ENCODE measurements around the gene ATP8B1. TPM values are rescaled to one million over a fixed set of nuclear protein-coding genes. Genes with fewer than 3 reads are reported as not detected.
A peak's percentile ranks its signal among the peaks of the same experiment; 100 is the strongest.

ATP8B1 gene
- total and polyA plus RNA-seq, 2 donors (not counting 1 experiment from before 2014, with no cell fraction given): 109 to 125 TPM

GRCh38 chr18:57619876-57620275, 183.2 kb downstream of the ATP8B1 start:
- peak overlapping the region; percentile 9 for H3K4me2 ChIP-seq (ENCODE audit: extremely low read depth, insufficient read depth, low read length)
- H4K20me1 ChIP-seq (ENCODE audit: control insufficient read depth, extremely low read depth, insufficient read depth, low read length): no peaks in the 10 kb centered on the region

GRCh38 chr18:57618910-57619309, 184.2 kb downstream of the ATP8B1 start:
- Histone ChIP-seq H3K4me1 (ENCODE audit: control insufficient read depth, extremely low read depth, insufficient read depth, low read length) (no peaks in the 10 kb centered on the region), H3K9me3 (ENCODE audit: control insufficient read depth, insufficient read depth, low read depth, low read length) (no peaks in the 10 kb centered on the region), H3K27ac (ENCODE audit: insufficient read depth, low read length) (no peak overlapping the region), H3K27me3 (ENCODE audit: control insufficient read depth, insufficient read depth, low read length) (no peaks in the 10 kb centered on the region), H3K4me2 (ENCODE audit: extremely low read depth, insufficient read depth, low read length) (no peak overlapping the region), H3K4me3 (replicated peaks in 1 of 4; ENCODE audit: control extremely low read depth in 1 of 4, insufficient read depth in 1 of 4, low read depth in 3 of 4, low read length in 4 of 4) (no peak overlapping the region), H3K9ac (ENCODE audit: insufficient read depth, low read length) (no peak overlapping the region), H3K79me2 (ENCODE audit: control insufficient read depth, insufficient read depth, low read length) (peaks cover 31% of the 10 kb centered on the region), H2AFZ (ENCODE audit: low read length) (no peak overlapping the region), H4K20me1 (ENCODE audit: control insufficient read depth, extremely low read depth, insufficient read depth, low read length) (no peaks in the 10 kb centered on the region), H3K36me3 (ENCODE audit: control insufficient read depth, insufficient read depth, low read length) (peaks cover 4% of the 10 kb centered on the region)
- DNase-seq (ENCODE audit: low read depth in 2 of 2): no peak
- TF ChIP-seq CTCF (conservative IDR thresholded peaks at IDR 0.05 in 1 of 2, IDR thresholded peaks at IDR 0.05 in 1 of 2; ENCODE audit: low read depth in 1 of 2, low read length in 2 of 2) (no peak), EZH2 (IDR thresholded peaks at IDR 0.05; ENCODE audit: low read length, missing control alignments) (no peak)

More at GRCh38 chr18:57619876-57620275, 183.2 kb downstream of the ATP8B1 start:
- Histone ChIP-seq H3K4me3 (replicated peaks in 1 of 4; ENCODE audit: control extremely low read depth in 1 of 4, insufficient read depth in 1 of 4, low read depth in 3 of 4, low read length in 4 of 4) (peak overlapping the region in 2 of 4 experiments; percentile 88 to 96), H2AFZ (ENCODE audit: low read length) (no peak overlapping the region), H3K9me3 (ENCODE audit: control insufficient read depth, insufficient read depth, low read depth, low read length) (no peaks in the 10 kb centered on the region), H3K36me3 (ENCODE audit: control insufficient read depth, insufficient read depth, low read length) (peaks cover 2% of the 10 kb centered on the region), H3K79me2 (ENCODE audit: control insufficient read depth, insufficient read depth, low read length) (peaks cover 31% of the 10 kb centered on the region), H3K4me1 (ENCODE audit: control insufficient read depth, extremely low read depth, insufficient read depth, low read length) (no peaks in the 10 kb centered on the region), H3K27me3 (ENCODE audit: control insufficient read depth, insufficient read depth, low read length) (no peaks in the 10 kb centered on the region), H3K27ac (ENCODE audit: insufficient read depth, low read length) (no peak overlapping the region), H3K9ac (ENCODE audit: insufficient read depth, low read length) (no peak overlapping the region)
- peak in 1 of 2 donors; percentile 28 for DNase-seq (ENCODE audit: low read depth in 2 of 2)
- TF ChIP-seq CTCF (conservative IDR thresholded peaks at IDR 0.05 in 1 of 2, IDR thresholded peaks at IDR 0.05 in 1 of 2; ENCODE audit: low read depth in 1 of 2, low read length in 2 of 2): no peak
- no peak for TF ChIP-seq EZH2 (IDR thresholded peaks at IDR 0.05; ENCODE audit: low read length, missing control alignments)

GRCh38 chr18:57603871-57604270, 199.2 kb downstream of the ATP8B1 start:
- no peaks in the 10 kb centered on the region for H4K20me1 ChIP-seq (ENCODE audit: control insufficient read depth, extremely low read depth, insufficient read depth, low read length)

More at GRCh38 chr18:57603871-57604270, 199.2 kb downstream of the ATP8B1 start:
- Histone ChIP-seq H3K9ac (ENCODE audit: insufficient read depth, low read length) (no peak overlapping the region), H3K36me3 (ENCODE audit: control insufficient read depth, insufficient read depth, low read length) (peaks cover 10% of the 10 kb centered on the region), H3K9me3 (ENCODE audit: control insufficient read depth, insufficient read depth, low read depth, low read length) (no peaks in the 10 kb centered on the region), H3K4me3 (replicated peaks in 1 of 4; ENCODE audit: control extremely low read depth in 1 of 4, insufficient read depth in 1 of 4, low read depth in 3 of 4, low read length in 4 of 4) (no peak overlapping the region), H3K4me1 (ENCODE audit: control insufficient read depth, extremely low read depth, insufficient read depth, low read length) (no peaks in the 10 kb centered on the region), H3K79me2 (ENCODE audit: control insufficient read depth, insufficient read depth, low read length) (no peaks in the 10 kb centered on the region), H3K27ac (ENCODE audit: insufficient read depth, low read length) (no peak overlapping the region), H2AFZ (ENCODE audit: low read length) (no peak overlapping the region), H3K4me2 (ENCODE audit: extremely low read depth, insufficient read depth, low read length) (no peak overlapping the region), H3K27me3 (ENCODE audit: control insufficient read depth, insufficient read depth, low read length) (no peaks in the 10 kb centered on the region)
- DNase-seq (ENCODE audit: low read depth in 2 of 2): no peak
- TF ChIP-seq CTCF (conservative IDR thresholded peaks at IDR 0.05 in 1 of 2, IDR thresholded peaks at IDR 0.05 in 1 of 2; ENCODE audit: low read depth in 1 of 2, low read length in 2 of 2) (no peak), EZH2 (IDR thresholded peaks at IDR 0.05; ENCODE audit: low read length, missing control alignments) (no peak)

Other genes with a start within 250 kb of the ATP8B1 start
- 17.7 and 23.8 TPM in 2 replicates for gene FECH, start 216.6 kb downstream of the ATP8B1 start, total RNA-seq
- gene FECH, start 216.6 kb downstream of the ATP8B1 start, polyA plus RNA-seq: 44.4 and 52.7 TPM in 2 replicates
- gene NARS1, start 181.5 kb downstream of the ATP8B1 start, total RNA-seq: 202 and 207 TPM in 2 replicates
- gene NARS1, start 181.5 kb downstream of the ATP8B1 start, polyA plus RNA-seq: 133 and 140 TPM in 2 replicates
- gene NEDD4L, start 240.9 kb upstream of the ATP8B1 start, total RNA-seq: 8.5 and 18.7 TPM in 2 replicates
- gene NEDD4L, start 240.9 kb upstream of the ATP8B1 start, polyA plus RNA-seq: 5.5 and 13.0 TPM in 2 replicates

Measured in fibroblast of lung (primary cell).